OCI-LY7 (cell line): ENCODE data around the gene H2BK1.

Experiments
- CTCF ChIP-seq: fragments of 200-600 bp; sonication (generic); conservative IDR thresholded peaks from 2 replicates; pipeline ENCODE4 v1.5.1; 2014; ENCODE audit warnings: mild to moderate bottlenecking, antibody characterized with exemption, low read length, moderate library complexity, mixed read lengths
- EZH2phosphoT487 ChIP-seq: fragments of 200-600 bp; sonication (generic); IDR thresholded peaks from 2 replicates; pipeline ENCODE4 v1.6.1; 2018; ENCODE audit warnings: low read depth, borderline replicate concordance, mild to moderate bottlenecking, mixed run types, antibody characterized with exemption, low read length, moderate library complexity, mixed read lengths

GRCh38 chr7:151175047-151175792, 35.1 kb downstream of the H2BK1 start:
- TF ChIP-seq CTCF (no peak), EZH2phosphoT487 (no peak)
